PFSK-1 (cell line): ENCODE measurements around the gene LINC01488.

Experiments used
- FOXP2 ChIP-seq: optimal IDR thresholded peaks from 2 replicates; pipeline ENCODE3; 2011; ENCODE audit warnings: borderline replicate concordance, control low read depth, inconsistent platforms; ENCODE audit not compliant: insufficient read depth; ENCODE audit errors: extremely low read length, extremely low read depth
- POLR2AphosphoS5 ChIP-seq: IDR thresholded peaks from 2 replicates; pipeline ENCODE4 v1.6.1; 2012; ENCODE audit warnings: low read depth, mild to moderate bottlenecking, control low read depth, low read length, moderate library complexity
- REST ChIP-seq, 2 experiments: IDR thresholded peaks; 2 replicates each; pipeline versions ENCODE4 v1.6.1 to v1.8.0; 2011 to 2012; ENCODE audit warnings: low read depth in 2 of 2, low read length in 2 of 2, control low read depth in 1 of 2, inconsistent platforms in 1 of 2, mild to moderate bottlenecking in 1 of 2, moderate library complexity in 1 of 2; ENCODE audit not compliant: insufficient read depth in 1 of 2
- SIN3A ChIP-seq: IDR thresholded peaks from 2 replicates; pipeline ENCODE4 v1.6.1; 2012; ENCODE audit warnings: mild to moderate bottlenecking, low read length, moderate library complexity, borderline replicate concordance; ENCODE audit not compliant: insufficient read depth
- TAF1 ChIP-seq: IDR thresholded peaks from 2 replicates; pipeline ENCODE4 v1.6.1; 2012; ENCODE audit warnings: low read length, control low read depth, borderline replicate concordance; ENCODE audit not compliant: insufficient read depth

Gene LINC01488

DNA sequence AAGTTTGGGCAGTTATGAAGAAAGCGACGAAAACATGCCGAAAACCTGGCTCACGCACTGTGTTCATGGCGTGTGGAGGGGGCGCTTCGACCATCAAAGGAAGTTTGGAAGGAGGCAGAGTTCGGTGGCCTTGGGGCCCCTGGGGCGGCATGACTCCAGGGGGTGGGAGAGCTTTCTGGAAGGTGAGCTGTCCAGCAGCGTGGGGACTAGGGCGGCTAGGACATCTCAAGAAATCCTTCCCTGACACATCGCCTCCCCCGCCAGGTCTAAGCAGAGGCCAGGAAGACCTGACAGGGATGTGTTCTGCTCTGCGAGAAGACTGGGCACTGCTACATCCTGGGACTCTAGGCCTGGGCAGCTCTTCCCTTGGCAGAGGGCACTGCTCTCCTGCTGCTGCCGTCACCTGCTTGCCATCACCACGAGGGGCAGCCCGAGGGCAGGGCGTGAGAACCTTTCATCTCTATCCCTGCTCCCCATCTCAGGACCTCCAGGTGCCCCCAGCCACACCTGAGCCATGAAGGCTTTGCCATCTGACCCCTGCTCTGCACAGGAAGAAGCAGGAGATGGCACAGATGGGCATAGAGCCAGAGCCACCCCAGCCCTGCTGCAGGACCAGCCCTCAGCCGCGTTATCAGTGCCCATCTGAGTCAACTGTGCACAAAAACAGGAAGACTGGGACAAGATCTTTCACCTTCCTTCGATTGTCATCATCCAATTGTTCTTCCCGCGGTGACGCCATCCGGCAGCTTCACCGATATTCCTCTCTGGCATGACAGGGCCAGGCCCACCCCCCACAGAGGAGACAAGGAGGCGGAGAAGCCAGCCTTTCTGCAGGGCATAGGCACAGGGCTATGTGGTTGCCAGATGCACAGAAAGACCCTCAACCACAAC lies 12.7 kb downstream of the LINC01488 start:
- TF ChIP-seq SIN3A (no peak), FOXP2 (no peak), REST (IDR thresholded peaks at IDR 0.05; ENCODE audit: insufficient read depth in 1 of 2, low read depth in 2 of 2, low read length in 2 of 2) (no peak; a peak in 1 of 4 replicates), POLR2AphosphoS5 (no peak), TAF1 (no peak)

DNA sequence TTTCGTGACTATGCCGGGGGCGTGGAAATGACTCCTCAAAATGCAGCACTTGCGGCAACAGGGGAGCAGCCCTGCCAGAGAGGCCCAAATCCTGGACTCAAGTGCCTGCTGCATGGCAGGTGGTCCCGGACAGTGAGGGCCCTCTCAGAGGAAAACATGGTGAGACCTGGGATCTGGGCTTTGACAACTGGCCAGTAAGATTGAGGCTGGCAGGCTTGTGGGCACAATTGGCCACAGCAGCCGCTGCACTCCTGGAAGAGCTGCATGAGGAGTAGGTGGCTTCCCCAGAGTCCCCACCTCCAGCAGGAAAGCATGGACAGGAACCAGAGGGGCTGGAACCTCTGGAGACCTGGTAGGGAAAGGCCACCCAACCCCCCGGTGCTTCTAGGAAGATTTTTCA lies 13.4 kb downstream of the LINC01488 start:
- TF ChIP-seq FOXP2 (no peak), SIN3A (no peak), POLR2AphosphoS5 (no peak), REST (IDR thresholded peaks at IDR 0.05; ENCODE audit: insufficient read depth in 1 of 2, low read depth in 2 of 2, low read length in 2 of 2) (no peak), TAF1 (no peak)

DNA sequence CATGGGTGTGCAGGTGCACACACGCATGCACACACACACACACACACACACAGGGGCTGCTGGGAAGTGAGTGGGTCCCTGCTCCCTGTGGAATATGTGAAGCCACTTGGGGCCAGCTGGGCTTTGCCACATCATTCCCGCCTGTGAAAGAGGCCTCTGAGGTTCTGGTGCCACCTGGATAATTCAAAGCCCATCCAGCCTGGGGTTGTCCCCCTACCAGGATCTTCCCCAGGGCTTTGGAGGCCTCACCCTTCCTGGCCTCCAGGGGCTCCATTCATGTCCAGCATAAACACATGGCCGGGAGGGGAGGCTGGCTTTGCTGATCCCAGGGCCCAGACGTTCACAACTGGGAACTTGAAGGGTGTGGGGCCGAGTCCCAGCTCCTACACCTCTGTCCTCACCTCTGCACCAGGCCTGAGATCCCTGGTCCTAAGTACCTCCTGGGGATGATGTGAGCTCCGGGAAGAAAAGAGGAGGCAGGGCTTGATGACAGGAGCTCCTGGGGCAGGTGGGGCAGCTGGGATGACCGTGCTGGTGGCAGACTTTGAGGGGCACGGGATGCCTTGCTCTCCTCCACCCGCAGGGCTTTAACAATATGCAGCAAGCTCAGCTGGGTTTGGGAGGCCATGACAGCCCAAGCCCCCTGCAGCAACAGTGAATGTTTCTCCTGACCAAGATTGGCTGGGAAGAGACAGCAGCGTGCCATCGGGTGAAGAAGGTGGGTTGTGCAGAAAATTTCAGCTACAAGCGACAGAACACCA lies 14.2 kb downstream of the LINC01488 start:
- no peak for TF ChIP-seq FOXP2
- TF ChIP-seq POLR2AphosphoS5 = no peak
- TF ChIP-seq TAF1 = no peak
- no peak for TF ChIP-seq REST (IDR thresholded peaks at IDR 0.05; ENCODE audit: insufficient read depth in 1 of 2, low read depth in 2 of 2, low read length in 2 of 2)

DNA sequence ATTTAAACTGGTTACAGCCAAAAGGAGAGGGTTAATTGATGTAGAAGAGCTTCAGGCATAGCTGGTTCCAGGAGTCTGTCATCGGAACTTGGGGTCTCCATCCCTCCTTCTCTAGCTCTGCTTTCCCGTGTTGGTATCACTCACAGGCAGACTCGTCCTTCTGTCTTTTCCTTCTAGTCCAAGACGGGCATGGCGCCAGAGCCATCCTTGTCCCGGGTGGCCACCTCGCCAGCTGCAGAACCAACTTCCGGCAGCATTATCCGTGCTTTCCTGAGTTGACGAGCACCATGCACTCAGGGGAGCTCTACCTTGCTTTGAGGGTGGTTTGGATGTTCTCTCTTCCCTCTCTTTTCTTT lies 14.7 kb downstream of the LINC01488 start:
- no peak for TF ChIP-seq REST (IDR thresholded peaks at IDR 0.05; ENCODE audit: insufficient read depth in 1 of 2, low read depth in 2 of 2, low read length in 2 of 2)
- no peak for TF ChIP-seq POLR2AphosphoS5
- TF ChIP-seq TAF1 = no peak
